Muscle layer of duodenum (tissue), 2 donors: Measurements from ENCODE around the gene FOSB.

ENCODE experiments used
- H3K27ac ChIP-seq: one replicate; pipeline ENCODE4 v1.7.0; 2013; ENCODE audit warnings: mild to moderate bottlenecking, low read length
- H3K27me3 ChIP-seq: one replicate; pipeline ENCODE4 v1.7.0; 2013; ENCODE audit warnings: low read depth, mild to moderate bottlenecking, control low read depth, low read length
- H3K36me3 ChIP-seq, 2 donors: one replicate each; pipeline ENCODE4 v1.7.0; 2013; ENCODE audit warnings: low read length in 2 of 2, control low read depth in 1 of 2, mild to moderate bottlenecking in 1 of 2; ENCODE audit not compliant: insufficient read depth in 2 of 2, control insufficient read depth in 1 of 2
- H3K4me1 ChIP-seq, 2 donors: one replicate each; pipeline ENCODE4 v1.7.0; 2013; ENCODE audit warnings: low read length in 2 of 2, mild to moderate bottlenecking in 2 of 2, control low read depth in 1 of 2, moderate library complexity in 1 of 2; ENCODE audit not compliant: insufficient read depth in 2 of 2, control insufficient read depth in 1 of 2
- H3K4me3 ChIP-seq, 2 donors: one replicate each; pipeline ENCODE4 v1.7.0; 2013; ENCODE audit warnings: low read length in 2 of 2, low read depth in 1 of 2, mild to moderate bottlenecking in 1 of 2
- H3K9me3 ChIP-seq, 2 donors: one replicate each; pipeline ENCODE4 v1.7.0; 2013; ENCODE audit warnings: low read length in 2 of 2, control low read depth in 1 of 2, mild to moderate bottlenecking in 1 of 2; ENCODE audit not compliant: control insufficient read depth in 1 of 2
- donor health status: healthy.

Gene FOSB

GRCh38 chr19:45517238-45517637, 49.4 kb downstream of the FOSB start:
- Histone ChIP-seq H3K36me3 (peaks cover 10 to 42% of the 10 kb centered on the region in 2 donors), H3K4me1 (peaks cover 0 to 20% of the 10 kb centered on the region in 2 donors), H3K27me3 (no peaks in the 10 kb centered on the region), H3K4me3 (no peak overlapping the region), H3K9me3 (no peaks in the 10 kb centered on the region), H3K27ac (no peak overlapping the region)

DNA sequence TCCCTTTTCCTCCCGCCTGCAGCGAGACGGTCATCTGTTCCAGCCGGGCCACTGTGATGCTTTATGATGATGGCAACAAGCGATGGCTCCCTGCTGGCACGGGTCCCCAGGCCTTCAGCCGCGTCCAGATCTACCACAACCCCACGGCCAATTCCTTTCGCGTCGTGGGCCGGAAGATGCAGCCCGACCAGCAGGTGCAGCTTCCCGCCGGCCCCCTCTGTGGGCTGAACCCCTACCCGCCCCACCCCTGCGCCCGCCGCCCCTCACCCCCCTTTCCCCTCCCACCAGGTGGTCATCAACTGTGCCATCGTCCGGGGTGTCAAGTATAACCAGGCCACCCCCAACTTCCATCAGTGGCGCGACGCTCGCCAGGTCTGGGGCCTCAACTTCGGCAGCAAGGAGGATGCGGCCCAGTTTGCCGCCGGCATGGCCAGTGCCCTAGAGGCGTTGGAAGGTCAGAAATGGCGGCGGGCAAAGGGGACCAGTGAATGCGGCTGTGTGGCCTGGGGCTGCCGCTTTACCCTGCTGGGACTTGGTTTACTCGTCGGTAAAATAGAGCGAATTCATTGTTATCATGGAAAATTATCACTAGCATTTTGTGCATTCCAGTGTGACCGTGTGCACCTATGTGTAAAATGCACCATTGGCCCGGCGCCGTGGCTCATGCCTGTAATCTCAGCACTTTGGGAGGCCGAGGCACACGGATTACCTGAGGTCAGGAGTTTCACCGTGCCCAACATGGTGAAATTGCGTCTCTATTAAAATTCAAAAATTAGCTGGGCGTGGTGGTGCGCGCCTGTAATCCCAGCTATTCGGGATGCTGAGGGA, 50.1 kb downstream of the FOSB start:
- Histone ChIP-seq H3K9me3 (no peaks in the 10 kb centered on the region), H3K27me3 (no peaks in the 10 kb centered on the region), H3K27ac (no peak overlapping the region), H3K36me3 (peaks cover 10 to 45% of the 10 kb centered on the region in 2 donors), H3K4me1 (peaks cover 0 to 19% of the 10 kb centered on the region in 2 donors), H3K4me3 (no peak overlapping the region)

- Histone ChIP-seq H3K27me3 (no peaks in the 10 kb centered on the region), H3K9me3 (no peaks in the 10 kb centered on the region), H3K4me1 (peaks cover 0 to 20% of the 10 kb centered on the region in 2 donors), H3K36me3 (peaks cover 10 to 46% of the 10 kb centered on the region in 2 donors), H3K27ac (no peak overlapping the region), H3K4me3 (no peak overlapping the region)
These were observed 50.7 kb downstream of the FOSB start for GRCh38 chr19:45518469-45518826.

- Histone ChIP-seq H3K27ac (no peak overlapping the region), H3K27me3 (no peaks in the 10 kb centered on the region)
These were observed 54.5 kb downstream of the FOSB start for GRCh38 chr19:45522010-45522941.

GRCh38 chr19:45523642-45524256, 56.0 kb downstream of the FOSB start:
- Histone ChIP-seq H3K9me3 (no peaks in the 10 kb centered on the region), H3K4me3 (no peak overlapping the region), H3K27ac (no peak overlapping the region), H3K36me3 (peaks cover 29 to 62% of the 10 kb centered on the region in 2 donors), H3K4me1 (peaks cover 0 to 15% of the 10 kb centered on the region in 2 donors), H3K27me3 (no peaks in the 10 kb centered on the region)

More at GRCh38 chr19:45522010-45522941, 54.5 kb downstream of the FOSB start:
- no peaks in the 10 kb centered on the region for H3K9me3 ChIP-seq
- peaks cover 0 to 3% of the 10 kb centered on the region in 2 donors for H3K4me1 ChIP-seq
- no peak overlapping the region for H3K4me3 ChIP-seq
- peaks cover 34 to 72% of the 10 kb centered on the region in 2 donors for H3K36me3 ChIP-seq

- Histone ChIP-seq H3K36me3 (peaks cover 29 to 58% of the 10 kb centered on the region in 2 donors), H3K4me1 (peaks cover 0 to 23% of the 10 kb centered on the region in 2 donors), H3K4me3 (no peak overlapping the region), H3K27me3 (no peaks in the 10 kb centered on the region), H3K27ac (no peak overlapping the region), H3K9me3 (no peaks in the 10 kb centered on the region)
These were observed 56.9 kb downstream of the FOSB start for GRCh38 chr19:45524575-45525129.
